GM23338 (cell line): Measurements from ENCODE around the gene LUC7L2. TPM values are rescaled to one million over a fixed set of nuclear protein-coding genes. Genes with fewer than 3 reads are reported as not detected.

ENCODE experiments used
- ATAC-seq: fragments of 200-7000 bp; cut with Tn5 transposase; 3 replicates; pipeline ENCODE4 v1.9.1; 2020
- DNase-seq: peaks from one replicate; pipeline ENCODE4 v3.0.0-alpha.2; 2015; ENCODE audit warnings: low spot score
- H2AFZ ChIP-seq: fragments of 200-600 bp; sonication (generic); 2 replicates; pipeline ENCODE4 v1.8.0; 2016; ENCODE audit warnings: antibody characterized with exemption, mild to moderate bottlenecking, moderate library complexity
- H3F3A ChIP-seq: fragments of 200-600 bp; sonication (generic); replicated peaks from 2 replicates; pipeline ENCODE4 v1.8.0; 2017; ENCODE audit warnings: antibody characterized with exemption, mixed run types, low read depth
- H3K27ac ChIP-seq: fragments of 200-600 bp; sonication (generic); 2 replicates; pipeline ENCODE4 v1.6.1; 2016; ENCODE audit warnings: low read depth
- H3K27me3 ChIP-seq: fragments of 200-600 bp; sonication (generic); 2 replicates; pipeline ENCODE4 v1.8.0; 2016; ENCODE audit warnings: mild to moderate bottlenecking, mixed run types, moderate library complexity; ENCODE audit not compliant: insufficient read depth
- H3K36me3 ChIP-seq: fragments of 200-600 bp; sonication (generic); 2 replicates; pipeline ENCODE4 v1.8.0; 2016; ENCODE audit warnings: mild to moderate bottlenecking; ENCODE audit not compliant: insufficient read depth
- H3K4me1 ChIP-seq: fragments of 200-600 bp; sonication (generic); 2 replicates; pipeline ENCODE4 v1.8.0; 2016; ENCODE audit warnings: mild to moderate bottlenecking, moderate library complexity; ENCODE audit not compliant: insufficient read depth
- H3K4me2 ChIP-seq: fragments of 200-600 bp; sonication (generic); 2 replicates; pipeline ENCODE4 v1.7.1; 2017; ENCODE audit warnings: mixed run types
- H3K4me3 ChIP-seq: fragments of 200-600 bp; sonication (generic); 2 replicates; pipeline ENCODE4 v1.6.1; 2016; ENCODE audit warnings: mixed run types
- H3K79me2 ChIP-seq: fragments of 200-600 bp; sonication (generic); replicated peaks from 2 replicates; pipeline ENCODE4 v1.8.0; 2017; ENCODE audit warnings: mild to moderate bottlenecking; ENCODE audit not compliant: insufficient read depth
- H3K9me2 ChIP-seq: fragments of 200-600 bp; sonication (generic); 2 replicates; pipeline ENCODE4 v1.8.0; 2017; ENCODE audit not compliant: insufficient read depth
- H4K20me1 ChIP-seq: fragments of 200-600 bp; sonication (generic); replicated peaks from 2 replicates; pipeline ENCODE4 v1.8.0; 2017; ENCODE audit warnings: mild to moderate bottlenecking; ENCODE audit not compliant: insufficient read depth
- H3K27ac Mint-ChIP-seq: 2 replicates; pipeline ENCODE4 v1.8.0; 2020; ENCODE audit warnings: inconsistent platforms, mild to moderate bottlenecking, moderate library complexity, mixed read lengths
- H3K27me3 Mint-ChIP-seq: 3 replicates; pipeline ENCODE4 v1.8.0; 2022; ENCODE audit warnings: low read depth, mild to moderate bottlenecking, moderate library complexity, mixed read lengths, inconsistent platforms; ENCODE audit not compliant: insufficient read depth, poor library complexity
- H3K36me3 Mint-ChIP-seq: 3 replicates; pipeline ENCODE4 v1.8.0; 2021; ENCODE audit warnings: low read depth, mild to moderate bottlenecking, inconsistent platforms, moderate library complexity, mixed read lengths
- H3K4me1 Mint-ChIP-seq: 3 replicates; pipeline ENCODE4 v1.8.0; 2020; ENCODE audit warnings: mild to moderate bottlenecking, inconsistent platforms, mixed read lengths
- H3K4me3 Mint-ChIP-seq: 3 replicates; pipeline ENCODE4 v1.8.0; 2021; ENCODE audit warnings: moderate library complexity, mild to moderate bottlenecking, inconsistent platforms, mixed read lengths
- H3K9me3 Mint-ChIP-seq: 3 replicates; pipeline ENCODE4 v1.8.0; 2020; ENCODE audit warnings: moderate library complexity, mild to moderate bottlenecking, inconsistent platforms, mixed read lengths
- JUNB ChIP-seq: IDR thresholded peaks from one replicate; pipeline ENCODE4 v1.6.1; 2016; ENCODE audit warnings: antibody characterized with exemption; ENCODE audit not compliant: unreplicated experiment
- NANOG ChIP-seq: IDR thresholded peaks from 2 replicates; pipeline ENCODE4 v1.6.1; 2016; ENCODE audit warnings: antibody characterized with exemption, borderline replicate concordance
- POLR2AphosphoS5 ChIP-seq: IDR thresholded peaks from 2 replicates; pipeline ENCODE4 v1.6.1; 2016; ENCODE audit warnings: antibody characterized with exemption, low read depth
- STAT1 ChIP-seq: IDR thresholded peaks from one replicate; pipeline ENCODE4 v1.6.1; 2016; ENCODE audit warnings: antibody characterized with exemption; ENCODE audit not compliant: unreplicated experiment
- ZNF114 ChIP-seq: fragments of 250-450 bp; sonication (Bioruptor Pico); IDR thresholded peaks from 2 replicates; pipeline ENCODE4 v1.5.0; 2020; ENCODE audit warnings: mild to moderate bottlenecking, moderate library complexity
- ZNF331 ChIP-seq: fragments of 250-450 bp; sonication (Bioruptor Pico); IDR thresholded peaks from 2 replicates; pipeline ENCODE4 v1.5.0; 2020; ENCODE audit warnings: low read depth, mild to moderate bottlenecking, moderate library complexity
- polyA plus RNA-seq: library from polyadenylated mRNA; unstranded; fragments of >200 nt; fragmentation: Nextera tagmentation; extraction: Ambion mirVana; gene quantifications from 2 replicates; pipeline ENCODE4 v1.2.1, GENCODE V29; 2016
- total RNA-seq: library from RNA; depleted of rRNA; stranded (reverse); fragments of >200 nt; shearing (Covaris generic); gene quantifications from 2 replicates; pipeline ENCODE4 v1.2.3, GENCODE V29; 2014
- TF ChIP-seq, protein P1 (sequence below), 2 experiments: fragments of 200-600 bp in 1 of 2; sonication (generic) in 1 of 2; conservative IDR thresholded peaks; 2 replicates each; pipeline versions ENCODE4 v1.5.1 to v1.6.1; 2016 to 2017; ENCODE audit warnings: antibody characterized with exemption in 2 of 2, low read depth in 2 of 2, mild to moderate bottlenecking in 2 of 2, moderate library complexity in 1 of 2
- TF ChIP-seq, protein P2 (sequence below): IDR thresholded peaks from one replicate; pipeline ENCODE4 v1.6.1; 2018; ENCODE audit warnings: antibody characterized with exemption; ENCODE audit not compliant: unreplicated experiment
- TF ChIP-seq, protein P3 (sequence below): fragments of 250-450 bp; sonication (Bioruptor Pico); IDR thresholded peaks from 2 replicates; pipeline ENCODE4 v1.5.0; 2020; ENCODE audit warnings: mild to moderate bottlenecking, moderate library complexity

Gene LUC7L2
- total and polyA plus RNA-seq, 2 experiments from 2014 or later = 40.3 to 57.3 TPM

DNA sequence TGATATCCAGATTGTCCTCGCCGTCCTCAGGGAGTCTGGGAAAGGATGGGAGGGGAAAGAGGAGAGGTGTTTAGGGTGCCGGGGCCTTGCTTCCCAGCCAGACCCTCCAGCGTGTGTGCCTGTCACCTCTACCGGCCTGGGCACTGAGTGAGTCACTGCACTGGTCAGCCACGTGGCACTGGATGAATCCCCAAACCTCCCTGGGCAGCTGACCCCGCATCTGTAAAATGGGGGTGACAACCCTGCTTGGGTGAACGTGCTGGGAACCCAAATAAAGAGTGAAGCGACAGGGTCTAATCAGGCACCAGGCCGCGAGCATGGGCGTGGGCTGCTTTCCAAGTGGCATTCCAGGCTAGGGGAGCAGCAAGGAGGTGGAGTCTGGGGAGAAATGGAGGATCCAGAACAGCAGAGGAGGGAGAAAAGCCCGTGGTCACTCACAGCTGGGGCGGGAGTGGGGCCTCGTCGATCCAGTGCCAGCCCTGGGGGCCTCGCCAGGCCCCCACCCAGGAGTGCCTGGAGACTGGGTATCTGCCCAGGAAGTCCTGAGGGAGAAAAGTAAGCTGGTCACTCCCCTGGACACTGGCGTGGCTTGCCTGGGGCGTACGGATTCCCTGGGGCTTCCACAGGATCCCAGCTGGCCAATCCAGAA, 94.1 kb downstream of the LUC7L2 start:
- no peak for TF ChIP-seq NANOG
- Histone ChIP-seq H3K79me2 (no peaks in the 10 kb centered on the region), H3F3A (no peaks in the 10 kb centered on the region), H3K27ac (no peak overlapping the region; the same call in 1 of the 2 replicates), H3K27me3 (no peaks in the 10 kb centered on the region), H3K4me1 (peaks cover 7% of the 10 kb centered on the region), H4K20me1 (no peaks in the 10 kb centered on the region), H3K9me2 (no peaks in the 10 kb centered on the region), H3K36me3 (peaks cover 4% of the 10 kb centered on the region; the same call in 1 of the 2 replicates), H3K4me2 (0 out of 2 replicates have a peak overlapping the region, but pooled peaks have one; percentile 26), H2AFZ (no peak overlapping the region), H3K4me3 (no peak overlapping the region)
- DNase-seq (no peak), ATAC-seq (peak; percentile 19)
- peaks cover 16% of the 10 kb centered on the region for H3K4me1 Mint-ChIP-seq
- H3K9me3 Mint-ChIP-seq = no peaks in the 10 kb centered on the region
- peaks cover 8% of the 10 kb centered on the region; the same call in 1 of the 3 replicates for H3K36me3 Mint-ChIP-seq
- H3K27ac Mint-ChIP-seq = no peak overlapping the region
- H3K27me3 Mint-ChIP-seq = peaks cover 10% of the 10 kb centered on the region
- H3K4me3 Mint-ChIP-seq = no peak overlapping the region

DNA sequence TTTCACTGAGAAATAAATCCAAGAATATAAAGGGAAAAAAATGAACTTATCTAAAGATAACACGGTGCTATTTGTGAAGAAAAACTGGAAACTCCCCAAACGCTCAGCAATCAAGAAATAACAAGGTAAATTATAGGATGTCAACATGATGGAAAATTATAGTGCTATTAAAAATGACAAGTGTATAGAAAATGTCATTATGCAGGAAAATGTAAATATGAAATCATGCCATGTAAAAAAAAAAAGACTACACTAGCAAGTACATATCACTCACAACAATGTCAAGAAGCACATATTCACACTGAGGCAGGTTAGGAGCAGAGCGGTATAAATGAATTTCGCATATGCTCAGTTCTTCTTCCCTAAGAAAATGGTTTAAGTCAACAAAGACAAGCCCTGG, 96.1 kb downstream of the LUC7L2 start:
- Histone ChIP-seq H2AFZ (no peak overlapping the region), H3K4me3 (no peak overlapping the region), H3K4me1 (peaks cover 7% of the 10 kb centered on the region), H3K27me3 (no peaks in the 10 kb centered on the region), H3K79me2 (no peaks in the 10 kb centered on the region; the same call in 1 of the 2 replicates), H3F3A (no peaks in the 10 kb centered on the region), H3K27ac (no peak overlapping the region), H3K9me2 (no peaks in the 10 kb centered on the region), H4K20me1 (no peaks in the 10 kb centered on the region), H3K36me3 (peaks cover 4% of the 10 kb centered on the region; the same call in 1 of the 2 replicates), H3K4me2 (no peak overlapping the region)
- Mint-ChIP-seq H3K4me1 (peaks cover 21% of the 10 kb centered on the region), H3K9me3 (no peaks in the 10 kb centered on the region), H3K27ac (no peak overlapping the region), H3K4me3 (no peak overlapping the region), H3K36me3 (peaks cover 8% of the 10 kb centered on the region; the same call in 1 of the 3 replicates), H3K27me3 (peaks cover 8% of the 10 kb centered on the region)
- DNase-seq (no peak), ATAC-seq (no peak)
- TF ChIP-seq POLR2AphosphoS5 (no peak), STAT1 (no peak), JUNB (no peak), ZNF114 (no peak), ZNF331 (CRISPR knock-in tag) (no peak), NANOG (no peak)
- TF ChIP-seq, protein P1, sequence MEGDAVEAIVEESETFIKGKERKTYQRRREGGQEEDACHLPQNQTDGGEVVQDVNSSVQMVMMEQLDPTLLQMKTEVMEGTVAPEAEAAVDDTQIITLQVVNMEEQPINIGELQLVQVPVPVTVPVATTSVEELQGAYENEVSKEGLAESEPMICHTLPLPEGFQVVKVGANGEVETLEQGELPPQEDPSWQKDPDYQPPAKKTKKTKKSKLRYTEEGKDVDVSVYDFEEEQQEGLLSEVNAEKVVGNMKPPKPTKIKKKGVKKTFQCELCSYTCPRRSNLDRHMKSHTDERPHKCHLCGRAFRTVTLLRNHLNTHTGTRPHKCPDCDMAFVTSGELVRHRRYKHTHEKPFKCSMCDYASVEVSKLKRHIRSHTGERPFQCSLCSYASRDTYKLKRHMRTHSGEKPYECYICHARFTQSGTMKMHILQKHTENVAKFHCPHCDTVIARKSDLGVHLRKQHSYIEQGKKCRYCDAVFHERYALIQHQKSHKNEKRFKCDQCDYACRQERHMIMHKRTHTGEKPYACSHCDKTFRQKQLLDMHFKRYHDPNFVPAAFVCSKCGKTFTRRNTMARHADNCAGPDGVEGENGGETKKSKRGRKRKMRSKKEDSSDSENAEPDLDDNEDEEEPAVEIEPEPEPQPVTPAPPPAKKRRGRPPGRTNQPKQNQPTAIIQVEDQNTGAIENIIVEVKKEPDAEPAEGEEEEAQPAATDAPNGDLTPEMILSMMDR (conservative IDR thresholded peaks at IDR 0.05; ENCODE audit: low read depth in 2 of 2) = no peak
- TF ChIP-seq, protein P2, sequence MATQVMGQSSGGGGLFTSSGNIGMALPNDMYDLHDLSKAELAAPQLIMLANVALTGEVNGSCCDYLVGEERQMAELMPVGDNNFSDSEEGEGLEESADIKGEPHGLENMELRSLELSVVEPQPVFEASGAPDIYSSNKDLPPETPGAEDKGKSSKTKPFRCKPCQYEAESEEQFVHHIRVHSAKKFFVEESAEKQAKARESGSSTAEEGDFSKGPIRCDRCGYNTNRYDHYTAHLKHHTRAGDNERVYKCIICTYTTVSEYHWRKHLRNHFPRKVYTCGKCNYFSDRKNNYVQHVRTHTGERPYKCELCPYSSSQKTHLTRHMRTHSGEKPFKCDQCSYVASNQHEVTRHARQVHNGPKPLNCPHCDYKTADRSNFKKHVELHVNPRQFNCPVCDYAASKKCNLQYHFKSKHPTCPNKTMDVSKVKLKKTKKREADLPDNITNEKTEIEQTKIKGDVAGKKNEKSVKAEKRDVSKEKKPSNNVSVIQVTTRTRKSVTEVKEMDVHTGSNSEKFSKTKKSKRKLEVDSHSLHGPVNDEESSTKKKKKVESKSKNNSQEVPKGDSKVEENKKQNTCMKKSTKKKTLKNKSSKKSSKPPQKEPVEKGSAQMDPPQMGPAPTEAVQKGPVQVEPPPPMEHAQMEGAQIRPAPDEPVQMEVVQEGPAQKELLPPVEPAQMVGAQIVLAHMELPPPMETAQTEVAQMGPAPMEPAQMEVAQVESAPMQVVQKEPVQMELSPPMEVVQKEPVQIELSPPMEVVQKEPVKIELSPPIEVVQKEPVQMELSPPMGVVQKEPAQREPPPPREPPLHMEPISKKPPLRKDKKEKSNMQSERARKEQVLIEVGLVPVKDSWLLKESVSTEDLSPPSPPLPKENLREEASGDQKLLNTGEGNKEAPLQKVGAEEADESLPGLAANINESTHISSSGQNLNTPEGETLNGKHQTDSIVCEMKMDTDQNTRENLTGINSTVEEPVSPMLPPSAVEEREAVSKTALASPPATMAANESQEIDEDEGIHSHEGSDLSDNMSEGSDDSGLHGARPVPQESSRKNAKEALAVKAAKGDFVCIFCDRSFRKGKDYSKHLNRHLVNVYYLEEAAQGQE = no peak
- TF ChIP-seq, protein P3, sequence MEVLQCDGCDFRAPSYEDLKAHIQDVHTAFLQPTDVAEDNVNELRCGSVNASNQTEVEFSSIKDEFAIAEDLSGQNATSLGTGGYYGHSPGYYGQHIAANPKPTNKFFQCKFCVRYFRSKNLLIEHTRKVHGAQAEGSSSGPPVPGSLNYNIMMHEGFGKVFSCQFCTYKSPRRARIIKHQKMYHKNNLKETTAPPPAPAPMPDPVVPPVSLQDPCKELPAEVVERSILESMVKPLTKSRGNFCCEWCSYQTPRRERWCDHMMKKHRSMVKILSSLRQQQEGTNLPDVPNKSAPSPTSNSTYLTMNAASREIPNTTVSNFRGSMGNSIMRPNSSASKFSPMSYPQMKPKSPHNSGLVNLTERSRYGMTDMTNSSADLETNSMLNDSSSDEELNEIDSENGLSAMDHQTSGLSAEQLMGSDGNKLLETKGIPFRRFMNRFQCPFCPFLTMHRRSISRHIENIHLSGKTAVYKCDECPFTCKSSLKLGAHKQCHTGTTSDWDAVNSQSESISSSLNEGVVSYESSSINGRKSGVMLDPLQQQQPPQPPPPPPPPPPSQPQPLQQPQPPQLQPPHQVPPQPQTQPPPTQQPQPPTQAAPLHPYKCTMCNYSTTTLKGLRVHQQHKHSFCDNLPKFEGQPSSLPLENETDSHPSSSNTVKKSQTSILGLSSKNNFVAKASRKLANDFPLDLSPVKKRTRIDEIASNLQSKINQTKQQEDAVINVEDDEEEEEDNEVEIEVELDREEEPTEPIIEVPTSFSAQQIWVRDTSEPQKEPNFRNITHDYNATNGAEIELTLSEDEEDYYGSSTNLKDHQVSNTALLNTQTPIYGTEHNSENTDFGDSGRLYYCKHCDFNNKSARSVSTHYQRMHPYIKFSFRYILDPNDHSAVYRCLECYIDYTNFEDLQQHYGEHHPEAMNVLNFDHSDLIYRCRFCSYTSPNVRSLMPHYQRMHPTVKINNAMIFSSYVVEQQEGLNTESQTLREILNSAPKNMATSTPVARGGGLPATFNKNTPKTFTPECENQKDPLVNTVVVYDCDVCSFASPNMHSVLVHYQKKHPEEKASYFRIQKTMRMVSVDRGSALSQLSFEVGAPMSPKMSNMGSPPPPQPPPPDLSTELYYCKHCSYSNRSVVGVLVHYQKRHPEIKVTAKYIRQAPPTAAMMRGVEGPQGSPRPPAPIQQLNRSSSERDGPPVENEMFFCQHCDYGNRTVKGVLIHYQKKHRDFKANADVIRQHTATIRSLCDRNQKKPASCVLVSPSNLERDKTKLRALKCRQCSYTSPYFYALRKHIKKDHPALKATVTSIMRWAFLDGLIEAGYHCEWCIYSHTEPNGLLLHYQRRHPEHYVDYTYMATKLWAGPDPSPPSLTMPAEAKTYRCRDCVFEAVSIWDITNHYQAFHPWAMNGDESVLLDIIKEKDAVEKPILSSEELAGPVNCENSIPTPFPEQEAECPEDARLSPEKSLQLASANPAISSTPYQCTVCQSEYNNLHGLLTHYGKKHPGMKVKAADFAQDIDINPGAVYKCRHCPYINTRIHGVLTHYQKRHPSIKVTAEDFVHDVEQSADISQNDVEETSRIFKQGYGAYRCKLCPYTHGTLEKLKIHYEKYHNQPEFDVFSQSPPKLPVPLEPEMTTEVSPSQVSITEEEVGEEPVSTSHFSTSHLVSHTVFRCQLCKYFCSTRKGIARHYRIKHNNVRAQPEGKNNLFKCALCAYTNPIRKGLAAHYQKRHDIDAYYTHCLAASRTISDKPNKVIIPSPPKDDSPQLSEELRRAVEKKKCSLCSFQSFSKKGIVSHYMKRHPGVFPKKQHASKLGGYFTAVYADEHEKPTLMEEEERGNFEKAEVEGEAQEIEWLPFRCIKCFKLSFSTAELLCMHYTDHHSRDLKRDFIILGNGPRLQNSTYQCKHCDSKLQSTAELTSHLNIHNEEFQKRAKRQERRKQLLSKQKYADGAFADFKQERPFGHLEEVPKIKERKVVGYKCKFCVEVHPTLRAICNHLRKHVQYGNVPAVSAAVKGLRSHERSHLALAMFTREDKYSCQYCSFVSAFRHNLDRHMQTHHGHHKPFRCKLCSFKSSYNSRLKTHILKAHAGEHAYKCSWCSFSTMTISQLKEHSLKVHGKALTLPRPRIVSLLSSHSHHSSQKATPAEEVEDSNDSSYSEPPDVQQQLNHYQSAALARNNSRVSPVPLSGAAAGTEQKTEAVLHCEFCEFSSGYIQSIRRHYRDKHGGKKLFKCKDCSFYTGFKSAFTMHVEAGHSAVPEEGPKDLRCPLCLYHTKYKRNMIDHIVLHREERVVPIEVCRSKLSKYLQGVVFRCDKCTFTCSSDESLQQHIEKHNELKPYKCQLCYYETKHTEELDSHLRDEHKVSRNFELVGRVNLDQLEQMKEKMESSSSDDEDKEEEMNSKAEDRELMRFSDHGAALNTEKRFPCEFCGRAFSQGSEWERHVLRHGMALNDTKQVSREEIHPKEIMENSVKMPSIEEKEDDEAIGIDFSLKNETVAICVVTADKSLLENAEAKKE (CRISPR knock-in tag) = no peak
